Activated CD4-positive, alpha-beta T cell treated with anti-CD3 and anti-CD28 coated beads, Interleukin-2, amount 50 U/mL, for 4 hours (primary cell): ENCODE results near the gene LBR.

Experiments used
- DNase-seq, 2 experiments: peaks; one replicate each; pipeline ENCODE4 v3.0.0-alpha.2; 2020

LBR gene

DNA sequence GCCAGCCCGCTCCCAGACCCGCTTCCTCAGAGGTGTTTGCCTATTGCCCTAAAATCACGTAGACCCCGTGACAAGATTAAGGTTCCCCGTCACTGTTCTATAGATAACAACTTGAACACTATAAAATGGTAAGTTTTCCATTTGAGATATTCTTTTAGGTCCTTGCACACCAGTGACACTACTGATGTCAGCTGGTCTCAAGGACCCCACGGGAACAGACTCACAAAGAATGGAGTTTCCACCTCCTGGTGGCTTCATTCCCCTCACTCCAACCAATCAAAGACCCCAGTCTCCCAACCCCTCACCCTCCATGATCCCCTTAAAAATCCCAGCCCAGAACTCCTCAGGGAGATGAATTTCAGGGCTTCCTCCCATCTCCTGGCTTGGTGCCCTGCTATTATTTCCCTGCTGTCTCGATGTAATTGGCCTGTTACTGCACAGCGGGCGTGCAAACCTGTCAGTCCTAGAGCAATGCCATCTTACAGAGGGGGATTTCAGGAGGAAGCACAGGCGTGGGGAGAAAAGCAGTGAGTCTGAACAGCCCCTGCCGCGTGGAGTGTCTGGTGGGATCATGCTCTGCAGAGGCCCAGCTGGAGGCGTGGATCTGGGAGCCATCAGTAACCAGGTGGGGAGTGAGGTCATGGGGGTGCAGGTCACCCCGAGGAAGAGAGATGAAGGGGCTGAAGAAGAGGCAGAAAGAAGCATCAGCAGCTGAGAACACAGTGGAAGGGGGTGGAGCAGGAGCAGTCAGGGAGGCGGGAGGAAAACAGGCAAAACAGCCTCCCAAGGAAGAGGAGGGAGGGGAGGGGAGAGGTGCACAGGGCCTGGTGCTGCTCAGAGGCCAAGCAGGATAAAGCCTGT is 35.1 kb upstream of the LBR start:
- DNase-seq: no peak

DNA sequence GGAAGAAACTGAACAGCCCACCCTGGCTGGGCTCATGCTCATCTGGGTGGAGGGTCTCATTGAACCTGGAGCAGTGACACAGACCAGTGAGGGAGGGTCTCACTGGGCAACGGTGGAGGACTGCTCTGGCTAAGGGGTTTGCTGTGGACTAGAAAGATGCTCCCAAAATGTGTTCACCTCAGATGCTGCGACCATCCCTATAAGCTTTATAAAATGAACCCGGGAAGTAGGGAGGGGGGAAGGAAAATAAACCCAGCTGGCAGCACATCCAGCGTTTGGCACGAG is 34.5 kb upstream of the LBR start:
- DNase-seq: no peak

DNA sequence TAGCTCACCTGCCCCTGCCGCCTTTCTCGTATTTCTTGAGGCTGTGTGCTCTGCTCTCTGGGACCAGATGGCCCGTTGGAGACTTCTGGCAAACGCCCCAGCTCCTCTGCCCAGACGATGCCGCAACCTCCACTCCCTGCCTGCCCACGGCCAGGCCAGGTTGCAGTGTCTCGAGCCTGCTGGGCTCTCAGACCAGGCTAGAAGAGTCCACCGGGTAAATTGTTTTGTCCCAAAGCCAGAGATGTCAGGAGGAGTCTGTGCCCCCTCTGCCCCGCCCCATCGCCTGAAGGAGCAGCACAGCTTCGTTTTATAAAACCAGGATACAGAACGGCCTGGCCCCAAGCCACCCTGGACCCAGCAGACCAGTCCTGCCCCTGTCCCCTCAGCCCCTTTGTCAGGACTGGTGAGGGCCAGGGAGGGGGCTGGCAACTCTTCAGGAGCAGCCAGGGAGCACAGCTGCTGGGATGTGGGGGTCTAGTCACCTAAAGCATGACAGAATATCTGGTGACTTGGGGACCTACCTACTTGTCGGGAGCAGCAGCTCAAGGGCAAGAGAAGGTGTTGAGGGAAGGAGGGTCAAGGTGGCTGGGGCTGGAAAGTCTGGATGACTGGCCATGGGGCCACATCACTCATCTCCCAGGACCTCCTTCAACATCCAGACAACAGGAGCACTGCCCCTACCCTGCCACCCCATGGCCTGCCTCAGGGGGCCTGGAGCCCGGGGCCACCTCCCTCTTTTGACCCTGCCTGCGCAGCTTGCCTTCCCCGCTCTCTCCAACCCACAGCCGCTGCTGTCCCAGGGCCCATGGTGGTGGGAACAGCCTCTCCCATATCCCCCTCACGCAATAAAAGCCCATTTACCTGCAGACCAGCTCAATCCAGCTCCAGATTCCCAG is 33.9 kb upstream of the LBR start:
- DNase-seq: no peak

DNA sequence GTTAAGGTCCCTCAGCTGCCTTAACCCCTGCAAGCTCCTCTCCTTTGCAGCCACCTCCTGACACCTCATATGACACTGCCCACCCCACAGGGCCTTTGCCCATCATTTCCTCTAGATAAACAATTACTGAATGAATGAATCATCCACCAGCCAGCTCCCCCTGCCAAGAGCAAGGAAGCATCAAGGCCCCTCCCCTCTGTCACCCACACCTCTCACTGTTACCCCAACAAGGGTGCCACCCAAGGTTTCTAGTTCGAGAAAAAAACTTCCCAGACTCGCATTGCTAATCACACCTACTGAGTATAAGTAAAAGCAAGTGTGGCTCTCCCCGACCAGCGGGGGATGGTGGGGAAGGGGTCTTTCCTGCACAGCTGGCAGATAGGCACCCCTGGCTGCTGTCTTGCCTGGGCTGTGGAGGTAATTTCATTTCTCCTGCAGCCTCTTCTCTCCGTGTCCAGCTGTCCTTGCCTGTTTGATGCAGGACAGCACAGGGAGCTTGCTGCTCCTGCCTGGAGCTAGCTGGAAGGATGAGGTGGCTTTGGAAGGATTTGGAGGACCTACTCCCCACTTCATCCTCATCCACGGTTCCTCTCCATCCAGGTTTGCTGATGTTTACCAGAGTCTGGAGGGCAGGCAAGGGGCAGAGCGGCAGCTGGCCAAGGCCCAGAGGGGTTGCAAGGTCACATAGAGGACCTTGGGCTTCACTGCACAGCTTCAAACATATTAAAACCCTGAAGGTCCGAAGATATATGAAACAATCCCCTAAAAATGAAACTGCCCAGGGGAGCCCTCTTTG is 33.1 kb upstream of the LBR start:
- DNase-seq: peak; percentile 53 to 57

DNA sequence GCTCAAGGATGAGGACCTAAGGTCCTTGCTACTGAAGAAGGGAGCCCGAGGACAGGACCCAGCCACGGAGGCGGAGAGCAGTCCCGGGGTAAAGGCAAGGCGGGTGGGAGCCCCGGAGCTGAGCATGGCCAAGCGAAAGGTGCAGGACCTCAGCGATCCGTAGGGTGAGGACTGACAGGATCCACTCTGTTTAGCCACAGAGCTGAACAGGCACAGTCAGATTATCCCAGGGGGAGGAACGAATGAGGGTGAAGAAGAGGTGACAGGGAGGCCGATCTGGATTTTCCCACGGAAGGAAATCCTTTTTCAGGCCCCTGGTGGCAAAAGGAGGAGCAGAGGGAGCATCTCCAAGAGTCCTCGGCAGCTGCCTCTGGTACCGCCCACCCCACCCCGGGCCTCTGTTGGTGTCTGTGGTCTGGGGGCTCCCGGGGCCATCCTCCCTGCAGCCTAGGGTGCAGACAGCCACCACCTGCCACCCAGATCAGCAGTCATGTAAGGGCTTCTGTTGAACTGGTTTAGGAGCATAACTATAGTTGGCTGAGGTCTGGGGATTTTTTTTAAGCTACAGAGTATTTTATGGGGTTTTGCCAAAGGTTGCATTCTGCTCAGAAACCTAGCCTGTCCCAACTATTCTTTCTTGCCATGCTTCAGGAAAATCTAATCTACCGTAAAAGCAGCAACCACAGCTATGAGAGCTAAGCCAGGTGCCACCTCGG is 32.3 kb upstream of the LBR start:
- no peak for DNase-seq

DNA sequence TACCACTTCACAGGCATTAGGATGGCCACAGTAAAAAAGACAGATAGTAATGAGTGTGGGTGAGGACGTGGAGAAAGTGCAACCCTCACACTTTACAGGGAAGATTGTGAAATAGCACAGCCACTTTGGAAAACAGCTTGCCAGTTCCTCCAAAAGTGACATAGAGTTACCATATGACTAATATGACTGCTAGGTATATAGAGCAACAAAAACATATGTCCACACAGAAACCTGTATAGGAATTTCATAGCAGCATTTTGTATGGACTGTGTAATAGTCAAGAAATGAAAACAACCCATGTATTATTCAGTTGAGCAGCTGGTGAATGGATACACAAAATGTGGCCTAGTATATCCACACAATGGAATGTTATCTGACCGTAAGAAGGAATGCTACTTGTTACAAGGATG is 30.4 kb upstream of the LBR start:
- no peak for DNase-seq

DNA sequence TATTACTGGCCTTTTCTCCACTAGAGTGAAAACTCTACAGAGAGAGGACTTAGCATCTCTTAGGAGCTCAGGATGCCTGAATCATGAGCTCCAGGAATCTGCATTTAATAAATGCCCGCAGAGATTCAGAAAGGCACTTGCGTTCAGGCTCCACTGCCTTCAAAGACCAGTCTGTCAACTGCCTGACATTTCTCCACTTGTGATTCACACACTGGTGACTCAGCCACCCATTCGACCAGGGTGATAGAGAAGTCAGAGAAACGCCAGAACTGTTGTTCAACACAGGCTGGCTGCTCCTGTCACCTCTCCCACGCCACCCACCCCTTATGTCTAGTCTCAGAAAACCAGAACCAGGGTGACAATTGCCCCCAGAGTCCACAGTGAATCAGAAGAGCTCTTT is 26.9 kb upstream of the LBR start:
- DNase-seq: peak; percentile 74 to 76

DNA sequence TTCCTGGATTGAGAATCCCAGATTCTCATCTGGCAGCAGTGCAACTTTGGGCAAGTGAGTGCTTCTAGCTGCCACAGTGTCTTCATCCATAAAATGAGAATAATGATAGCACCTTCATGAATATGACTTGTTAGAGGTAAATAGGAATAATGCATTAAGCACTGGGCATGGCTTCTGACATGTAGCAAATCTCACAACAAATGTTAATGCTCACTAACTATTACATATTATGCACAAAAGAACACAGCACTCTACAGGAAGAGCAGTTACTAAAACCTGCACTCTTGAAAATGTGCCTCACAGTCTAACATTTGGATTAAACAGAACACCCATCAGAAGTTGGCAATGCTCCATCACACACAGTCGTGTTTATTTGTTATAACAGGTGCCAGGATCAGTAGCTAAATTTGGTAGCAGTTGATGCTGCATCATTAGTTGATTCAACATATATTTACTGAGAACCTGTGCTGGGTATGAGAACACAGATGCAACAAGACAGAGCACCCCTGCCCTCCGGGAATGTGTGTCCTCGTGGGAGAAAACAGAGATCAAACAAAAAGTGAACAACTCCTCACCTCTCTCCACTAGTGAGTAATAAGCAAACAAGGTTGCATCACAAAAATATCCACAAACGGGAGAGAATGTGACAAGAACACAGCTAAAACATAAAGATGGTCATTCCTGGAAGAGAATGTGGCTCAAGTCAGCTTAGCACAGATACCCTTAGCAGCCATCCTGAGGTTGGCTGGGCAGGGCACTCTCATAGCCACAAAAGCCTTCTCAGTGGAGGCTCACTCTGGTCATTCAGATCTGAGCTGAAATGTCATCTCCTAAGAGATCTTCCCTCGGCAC is 26.2 kb upstream of the LBR start:
- DNase-seq: no peak

DNA sequence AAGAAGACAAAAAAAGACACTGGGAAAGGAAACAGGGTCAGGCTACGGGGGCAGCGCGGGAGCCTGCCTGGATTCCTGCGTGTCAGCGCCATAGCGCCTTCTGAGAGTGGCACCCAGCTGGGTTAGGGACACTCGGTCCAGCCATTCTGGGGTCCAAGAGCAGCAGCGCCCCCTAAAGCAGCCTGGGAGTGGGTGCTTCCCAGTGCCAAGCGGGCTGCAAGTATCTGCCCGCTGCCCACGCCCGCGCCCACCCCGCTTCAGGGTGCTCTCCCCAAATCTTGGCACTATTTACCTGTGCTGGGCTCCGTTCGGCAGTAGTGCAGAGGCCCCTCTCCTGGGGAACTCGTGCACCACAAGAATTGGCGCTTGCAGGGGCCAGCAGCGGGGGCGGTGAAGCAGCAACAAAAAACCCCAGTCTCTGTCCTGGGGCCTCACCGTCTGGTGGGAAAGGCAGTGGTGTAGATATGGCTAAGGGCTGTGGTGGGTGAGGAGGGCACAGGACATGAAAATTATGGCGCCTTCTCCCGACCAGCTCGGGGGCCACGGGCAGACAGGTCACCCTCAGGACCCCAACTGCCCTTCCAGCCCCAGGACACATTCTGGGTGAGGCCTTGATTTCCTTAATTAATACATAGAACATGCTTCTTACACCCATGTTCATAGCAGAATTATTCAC is 24.1 kb upstream of the LBR start:
- no peak for DNase-seq

DNA sequence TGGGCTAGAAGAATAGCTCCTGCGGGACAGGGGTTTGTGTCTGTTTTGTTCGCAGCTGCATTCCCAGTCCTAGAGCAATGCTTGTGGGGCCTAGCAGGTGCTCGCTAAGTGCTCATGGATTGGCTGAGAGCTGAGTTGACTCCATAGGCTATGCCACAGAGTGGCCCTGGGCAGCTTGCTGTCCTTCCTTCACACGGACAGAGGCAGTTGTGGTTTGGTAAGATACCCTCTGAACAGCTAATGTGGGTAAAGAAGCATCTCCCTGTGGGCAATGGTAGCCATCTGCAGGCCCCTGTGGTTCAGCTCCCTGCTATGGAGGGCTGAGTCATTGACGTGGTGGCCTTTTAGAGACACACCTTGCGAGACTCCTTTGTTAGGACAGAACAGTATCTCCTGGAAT is 23.5 kb upstream of the LBR start:
- no peak for DNase-seq

DNA sequence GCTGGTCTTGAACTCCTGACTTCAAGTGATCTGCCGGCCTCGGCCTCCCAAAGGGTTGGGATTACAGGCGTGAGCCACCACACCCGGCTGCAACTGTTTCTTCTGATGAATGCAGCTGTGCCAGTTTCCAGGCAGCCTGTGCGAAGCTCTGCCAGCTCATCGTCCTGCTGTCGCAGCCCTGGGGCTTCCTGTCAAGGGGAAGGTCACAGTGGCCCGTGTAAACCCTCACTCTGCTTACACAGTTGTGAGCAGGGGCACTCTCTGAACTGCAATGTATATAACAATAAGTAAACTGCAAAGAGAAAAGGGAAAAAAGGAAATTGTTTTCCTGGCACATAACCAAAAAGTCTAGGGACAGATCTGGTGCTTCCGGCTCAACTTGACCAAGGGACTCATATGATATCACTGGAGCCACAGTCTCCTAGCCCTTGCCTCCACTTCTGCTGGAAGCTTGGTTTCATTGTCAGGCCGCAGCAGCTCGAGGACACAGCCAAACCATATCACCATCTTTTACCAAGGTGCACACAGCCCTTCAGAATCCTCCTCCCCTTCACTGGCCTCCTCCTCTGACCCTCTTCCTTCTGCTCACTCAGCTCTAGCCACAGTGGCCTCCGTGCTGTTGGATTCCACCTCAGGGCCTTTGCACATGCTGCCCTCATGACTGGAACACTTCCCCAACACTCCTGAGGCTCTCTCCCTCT is 22.8 kb upstream of the LBR start:
- no peak for DNase-seq

DNA sequence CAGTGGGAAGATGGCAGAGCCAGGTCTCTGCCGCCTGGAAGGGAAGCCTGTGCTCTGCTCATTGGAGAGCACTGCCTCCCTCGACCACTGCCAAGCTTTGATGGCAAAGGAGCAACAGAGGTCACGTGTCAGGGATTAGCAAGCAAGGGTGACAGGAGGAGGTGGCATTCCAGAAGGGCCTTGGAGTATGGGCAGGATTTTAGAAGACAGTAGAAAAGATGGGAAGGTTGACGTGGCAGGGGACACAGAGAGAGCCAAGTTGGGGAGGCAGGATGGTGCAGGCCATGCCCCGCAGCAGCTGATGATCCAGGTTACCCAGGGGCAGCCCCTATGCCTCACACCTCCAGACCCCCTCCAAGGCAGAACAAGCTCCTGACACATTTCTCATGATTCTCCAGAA is 21.9 kb upstream of the LBR start:
- no peak for DNase-seq

DNA sequence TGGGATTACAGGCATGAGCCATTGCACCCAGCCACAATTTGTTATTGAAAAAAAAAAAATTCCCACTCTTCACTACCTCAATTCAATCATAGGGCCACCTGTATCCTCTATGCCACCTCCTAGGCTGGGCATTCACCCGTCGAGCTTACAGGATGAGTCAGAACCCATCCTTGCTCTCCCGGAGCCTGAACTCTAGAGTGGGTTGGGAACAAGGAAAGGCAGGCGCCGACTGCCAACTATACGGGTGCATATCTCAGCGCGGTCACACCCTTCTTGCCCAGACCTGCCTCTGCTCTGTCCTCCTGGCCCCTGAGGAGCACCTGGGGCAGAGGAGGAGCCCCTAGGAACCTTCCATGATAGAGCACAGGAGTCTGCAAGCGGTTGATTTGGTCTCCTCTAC is 21.4 kb upstream of the LBR start:
- DNase-seq: no peak

DNA sequence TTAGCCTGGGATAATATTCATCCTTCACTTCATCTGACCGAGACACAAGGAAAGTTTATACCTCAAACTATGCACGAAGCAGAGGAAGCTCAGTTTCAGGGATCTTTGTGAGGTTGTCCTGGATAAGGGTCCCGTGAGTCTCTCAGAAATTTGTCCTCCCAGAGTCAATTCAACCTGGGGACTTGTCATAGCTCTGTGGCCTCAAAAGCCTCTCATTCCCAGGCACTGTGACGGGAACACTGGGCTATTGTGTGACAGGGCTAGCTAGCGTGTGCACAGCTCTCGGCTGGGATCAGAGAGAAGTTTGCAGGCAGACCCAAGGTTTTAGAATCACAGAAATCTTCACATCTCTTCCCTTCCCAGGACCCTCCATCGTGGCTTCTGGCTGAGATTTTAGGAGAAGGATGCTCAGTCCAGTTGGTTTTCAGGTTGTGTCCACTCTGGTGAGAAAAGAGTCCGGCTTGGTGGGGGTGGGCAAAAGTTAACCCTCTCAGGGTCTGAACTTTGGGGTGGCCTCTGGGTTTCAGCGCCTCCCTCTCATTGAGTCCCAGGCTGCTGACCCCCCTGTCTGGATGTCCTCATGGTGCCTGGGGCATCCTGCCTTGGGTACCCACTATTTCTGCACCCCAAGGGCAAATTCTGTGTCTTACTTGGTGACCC is 20.4 kb upstream of the LBR start:
- DNase-seq: no peak

DNA sequence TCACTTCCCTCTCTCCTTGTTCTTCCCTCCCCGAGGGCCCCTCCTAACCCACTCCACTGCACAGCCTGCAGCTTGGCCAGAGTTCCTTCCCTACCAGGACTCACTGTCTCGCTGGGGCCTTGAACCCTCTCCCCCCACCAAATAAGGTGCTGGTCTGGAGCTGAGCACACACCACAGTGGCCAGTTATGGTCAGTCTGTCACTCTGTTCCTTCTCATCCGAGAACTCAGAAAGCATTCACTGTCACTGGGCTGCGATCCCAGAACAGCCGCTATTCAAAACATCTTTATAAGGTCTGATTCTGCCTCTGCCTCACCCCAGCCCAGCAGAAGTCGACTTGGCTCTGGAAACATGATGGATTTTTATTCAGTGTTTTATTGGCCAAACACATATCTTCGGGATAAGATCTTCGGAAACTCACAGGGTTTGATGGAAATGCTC is 19.8 kb upstream of the LBR start:
- no peak for DNase-seq

DNA sequence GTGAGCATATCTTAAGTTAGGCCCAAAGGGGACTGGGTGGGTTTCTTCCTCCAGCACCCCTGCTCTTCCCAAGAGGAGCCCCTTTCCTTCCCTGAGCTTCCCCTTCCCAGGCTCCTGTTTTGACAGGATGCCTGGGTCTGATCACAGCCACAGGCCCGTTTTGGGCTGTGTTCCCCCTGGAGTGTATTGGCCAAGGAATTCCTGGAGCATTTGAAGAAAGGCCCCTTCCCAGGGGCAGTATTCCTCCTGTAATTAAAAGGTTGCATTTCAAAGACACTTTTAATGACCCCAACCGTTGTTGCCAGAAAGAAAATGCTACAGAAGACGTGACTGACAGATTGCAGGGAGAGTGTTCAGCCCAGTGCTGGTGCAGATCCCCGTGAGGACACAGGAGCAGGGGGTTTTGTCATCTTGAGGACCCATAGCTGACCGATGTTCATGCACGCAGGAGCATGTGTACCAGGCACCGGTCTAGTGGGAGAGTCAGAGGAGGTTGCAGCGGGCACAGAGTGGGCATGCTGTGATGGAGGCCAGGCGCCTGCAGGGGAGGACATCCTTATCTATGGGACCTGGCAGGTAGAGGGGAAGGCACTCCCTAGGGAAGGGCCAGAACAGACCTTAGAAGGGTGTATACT is 19.3 kb upstream of the LBR start:
- DNase-seq: no peak

DNA sequence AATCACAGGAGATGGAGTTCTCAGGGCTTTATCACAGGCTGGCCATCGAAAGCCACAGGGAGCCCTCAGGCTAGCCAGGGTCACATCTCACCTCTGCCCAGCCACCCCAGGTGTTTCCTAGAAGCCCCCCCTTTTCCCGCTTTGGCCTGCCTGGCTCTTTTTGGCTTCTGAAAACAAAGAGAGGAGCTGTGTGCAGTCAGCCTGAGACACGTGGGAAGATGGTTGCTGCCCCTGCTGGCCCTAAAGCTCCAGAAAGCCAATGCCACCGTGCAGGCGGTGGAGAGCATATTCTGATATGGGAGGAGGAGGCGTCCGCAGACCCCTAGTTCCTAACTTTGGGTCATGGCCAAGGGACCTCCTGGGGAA is 18.7 kb upstream of the LBR start:
- no peak for DNase-seq

DNA sequence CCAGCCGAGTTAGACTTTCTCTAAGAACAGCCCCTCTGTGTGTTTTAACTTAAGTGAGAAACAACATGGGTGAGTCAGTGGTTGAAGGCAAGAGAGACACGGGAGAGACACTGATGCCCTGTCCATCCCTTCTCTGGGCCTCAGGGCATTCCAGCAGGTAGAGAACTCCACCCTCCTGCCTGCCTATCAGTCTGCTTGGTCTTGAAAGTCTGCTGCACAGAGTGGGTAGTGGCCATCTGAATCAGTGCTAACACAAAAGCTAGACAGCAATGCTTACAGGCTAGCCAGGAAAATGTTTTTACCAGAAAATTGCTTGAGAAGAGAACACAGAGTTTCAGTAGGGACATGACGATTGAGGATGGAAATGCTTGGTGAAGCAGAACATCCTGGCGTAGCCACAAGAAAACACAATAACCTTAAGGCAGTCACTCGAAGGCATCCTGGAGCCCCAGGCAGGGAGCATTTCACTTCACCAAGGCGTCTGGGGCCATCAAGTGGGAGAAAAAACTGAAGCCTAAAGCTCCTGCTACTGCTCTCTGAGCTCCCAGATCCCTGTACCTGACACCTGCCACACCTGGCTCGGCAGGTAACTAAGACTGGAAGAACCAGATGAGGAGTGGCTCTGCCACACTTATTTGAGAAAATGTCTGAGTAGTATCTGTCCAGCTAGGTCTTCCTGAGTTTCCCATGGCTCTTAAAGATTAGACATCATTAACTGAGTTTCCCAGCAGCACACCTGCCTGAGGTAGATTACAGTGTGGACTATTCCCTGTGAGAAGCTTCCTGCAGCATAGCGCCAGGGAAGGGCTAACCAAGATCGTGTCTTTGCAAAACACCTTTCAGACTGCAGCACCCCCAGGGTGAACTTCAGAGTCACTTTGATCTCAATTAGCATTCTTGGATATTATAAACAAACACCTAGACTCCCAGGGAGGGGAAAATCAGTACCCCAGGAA is 18.1 kb upstream of the LBR start:
- DNase-seq: no peak
